ENCODE data around the gene CORIN.

- TF ChIP-seq FOXA1 (IDR thresholded peaks at IDR 0.05) (no peak), HDGF (IDR thresholded peaks at IDR 0.05; ENCODE audit: borderline replicate concordance) (no peak), L3MBTL2 (conservative IDR thresholded peaks at IDR 0.05) (no peak), ELF4 (IDR thresholded peaks at IDR 0.05) (no peak), LEF1 (IDR thresholded peaks at IDR 0.05; ENCODE audit: borderline replicate concordance) (no peak), SP1 (IDR thresholded peaks at IDR 0.05) (no peak), ARNT (IDR thresholded peaks at IDR 0.05) (no peak), FOXM1 (IDR thresholded peaks at IDR 0.05; ENCODE audit: borderline replicate concordance) (no peak), NFRKB (IDR thresholded peaks at IDR 0.05) (no peak), TARDBP (IDR thresholded peaks at IDR 0.05) (no peak), BHLHE40 (IDR thresholded peaks at IDR 0.05; ENCODE audit: borderline replicate concordance) (no peak), FOXK2 (IDR thresholded peaks at IDR 0.05) (no peak), SUZ12 (IDR thresholded peaks at IDR 0.05) (no peak)
- TF ChIP-seq, protein P1, sequence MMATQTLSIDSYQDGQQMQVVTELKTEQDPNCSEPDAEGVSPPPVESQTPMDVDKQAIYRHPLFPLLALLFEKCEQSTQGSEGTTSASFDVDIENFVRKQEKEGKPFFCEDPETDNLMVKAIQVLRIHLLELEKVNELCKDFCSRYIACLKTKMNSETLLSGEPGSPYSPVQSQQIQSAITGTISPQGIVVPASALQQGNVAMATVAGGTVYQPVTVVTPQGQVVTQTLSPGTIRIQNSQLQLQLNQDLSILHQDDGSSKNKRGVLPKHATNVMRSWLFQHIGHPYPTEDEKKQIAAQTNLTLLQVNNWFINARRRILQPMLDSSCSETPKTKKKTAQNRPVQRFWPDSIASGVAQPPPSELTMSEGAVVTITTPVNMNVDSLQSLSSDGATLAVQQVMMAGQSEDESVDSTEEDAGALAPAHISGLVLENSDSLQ (IDR thresholded peaks at IDR 0.05) = no peak
Observed at GRCh38 chr4:47560682-47561081, 277.2 kb downstream of the CORIN start.

Data from HEK293T (cell line).